Measurements from ENCODE around the gene GADD45B. TPM values are rescaled to one million over a fixed set of nuclear protein-coding genes. Genes with fewer than 3 reads are reported as not detected.

Gene GADD45B
- polyA plus RNA-seq, 1 donor from 2014 or later, result not detected

GRCh38 chr19:2444251-2445002 is 31.5 kb upstream of the GADD45B start:
- H3K36me3 ChIP-seq (ENCODE audit: insufficient read depth, low read length), result no peaks in the 10 kb centered on the region
- H3K79me2 ChIP-seq (replicated peaks; ENCODE audit: insufficient read depth, low read length), result peaks cover 3% of the 10 kb centered on the region

GRCh38 chr19:2446381-2446780 is 29.5 kb upstream of the GADD45B start:
- Histone ChIP-seq H3K4me3 (ENCODE audit: low read length) (no peak overlapping the region), H3K27ac (ENCODE audit: low read length) (no peak overlapping the region), H3K36me3 (ENCODE audit: insufficient read depth, low read length) (no peaks in the 10 kb centered on the region), H3K27me3 (ENCODE audit: insufficient read depth, low read depth, low read length) (no peaks in the 10 kb centered on the region), H3K4me2 (ENCODE audit: low read length) (no peak overlapping the region), H2AFZ (ENCODE audit: low read depth, low read length) (no peak overlapping the region), H3F3A (ENCODE audit: insufficient read depth, low read length, poor library complexity, severe bottlenecking) (no peaks in the 10 kb centered on the region), H3K79me2 (replicated peaks; ENCODE audit: insufficient read depth, low read length) (peaks cover 7% of the 10 kb centered on the region), H3K9me3 (ENCODE audit: low read length) (no peaks in the 10 kb centered on the region), H3K9me2 (ENCODE audit: insufficient read depth, low read length) (no peaks in the 10 kb centered on the region), H3K9ac (ENCODE audit: low read length) (no peak overlapping the region), H4K20me1 (ENCODE audit: insufficient read depth) (no peaks in the 10 kb centered on the region)
- no peak for TF ChIP-seq CTCF (IDR thresholded peaks at IDR 0.05; ENCODE audit: poor library complexity, severe bottlenecking)
- no peak for TF ChIP-seq TAF1 (IDR thresholded peaks at IDR 0.05; ENCODE audit: low read depth)
- no peak for TF ChIP-seq SMC3 (conservative IDR thresholded peaks at IDR 0.05; ENCODE audit: poor library complexity)
- no peak for TF ChIP-seq MXI1 (conservative IDR thresholded peaks at IDR 0.05; ENCODE audit: poor library complexity, severe bottlenecking)
- TF ChIP-seq EP300 (conservative IDR thresholded peaks at IDR 0.05; ENCODE audit: poor library complexity, severe bottlenecking), result no peak
- no peak for TF ChIP-seq POLR2AphosphoS5 (IDR thresholded peaks at IDR 0.05)

More at GRCh38 chr19:2444251-2445002, 31.5 kb upstream of the GADD45B start:
- no peak overlapping the region for H3K4me2 ChIP-seq (ENCODE audit: low read length)
- H3K27me3 ChIP-seq (ENCODE audit: insufficient read depth, low read depth, low read length), result no peaks in the 10 kb centered on the region
- H3K27ac ChIP-seq (ENCODE audit: low read length), result no peak overlapping the region
- no peak for TF ChIP-seq TAF1 (IDR thresholded peaks at IDR 0.05; ENCODE audit: low read depth)
- no peak for TF ChIP-seq EZH2 (IDR thresholded peaks at IDR 0.05; ENCODE audit: borderline replicate concordance, insufficient read depth, low read length, poor library complexity, severe bottlenecking)
- TF ChIP-seq SMC3 (conservative IDR thresholded peaks at IDR 0.05; ENCODE audit: poor library complexity), result no peak
- no peak for TF ChIP-seq EP300 (conservative IDR thresholded peaks at IDR 0.05; ENCODE audit: poor library complexity, severe bottlenecking)
- TF ChIP-seq REST (IDR thresholded peaks at IDR 0.05; ENCODE audit: borderline replicate concordance), result no peak
- no peak for TF ChIP-seq POLR2AphosphoS5 (IDR thresholded peaks at IDR 0.05)
- no peak for TF ChIP-seq RAD21 (conservative IDR thresholded peaks at IDR 0.05)
- no peak for TF ChIP-seq MXI1 (conservative IDR thresholded peaks at IDR 0.05; ENCODE audit: poor library complexity, severe bottlenecking)
- TF ChIP-seq CTCF (IDR thresholded peaks at IDR 0.05; ENCODE audit: poor library complexity, severe bottlenecking), result no peak
- no peaks in the 10 kb centered on the region for H3K9me3 ChIP-seq (ENCODE audit: low read length)
- no peak overlapping the region for H3K9ac ChIP-seq (ENCODE audit: low read length)
- no peaks in the 10 kb centered on the region for H3F3A ChIP-seq (ENCODE audit: insufficient read depth, low read length, poor library complexity, severe bottlenecking)
- no peak overlapping the region for H3K4me3 ChIP-seq (ENCODE audit: low read length)
- H2AFZ ChIP-seq (ENCODE audit: low read depth, low read length), result no peak overlapping the region
- no peaks in the 10 kb centered on the region for H3K9me2 ChIP-seq (ENCODE audit: insufficient read depth, low read length)
- H4K20me1 ChIP-seq (ENCODE audit: insufficient read depth), result no peaks in the 10 kb centered on the region

Measured in neural cell (in vitro differentiated cells).